ENCODE measurements around the gene ZEB1.
"Not testable (repeated sequence)": the region's sequence is repeated elsewhere in the genome, so short reads cannot be mapped to it uniquely, and the experiment has no call there.

Gene ZEB1

GRCh38 chr10:31341552-31341951 is 22.5 kb downstream of the ZEB1 start:
- no peaks in the 10 kb centered on the region for H3K9me3 Mint-ChIP-seq
- no peak overlapping the region for H3K27ac Mint-ChIP-seq
- H3K4me3 Mint-ChIP-seq, result no peak overlapping the region
- H3K36me3 Mint-ChIP-seq (ENCODE audit: low read depth), result no peaks in the 10 kb centered on the region
- intact Hi-C loops (cut with micrococcal nuclease), result no loop called here
- H3K4me1 Mint-ChIP-seq (ENCODE audit: low read depth), result no peaks in the 10 kb centered on the region
- no peaks in the 10 kb centered on the region for H3K27me3 Mint-ChIP-seq

GRCh38 chr10:31343009-31343408 is 24.0 kb downstream of the ZEB1 start:
- H3K27me3 Mint-ChIP-seq, result no peaks in the 10 kb centered on the region
- no peaks in the 10 kb centered on the region for H3K4me1 Mint-ChIP-seq (ENCODE audit: low read depth)
- no peak overlapping the region for H3K27ac Mint-ChIP-seq

GRCh38 chr10:31343551-31343950 is 24.5 kb downstream of the ZEB1 start:
- no peaks in the 10 kb centered on the region for H3K36me3 Mint-ChIP-seq (ENCODE audit: low read depth)
- no peak overlapping the region for H3K4me3 Mint-ChIP-seq
- intact Hi-C loops (cut with micrococcal nuclease), result no loop called here
- H3K9me3 Mint-ChIP-seq, result no peaks in the 10 kb centered on the region
- no peak overlapping the region for H3K27ac Mint-ChIP-seq
- no peaks in the 10 kb centered on the region for H3K4me1 Mint-ChIP-seq (ENCODE audit: low read depth)
- no peaks in the 10 kb centered on the region for H3K27me3 Mint-ChIP-seq

More at GRCh38 chr10:31343009-31343408, 24.0 kb downstream of the ZEB1 start:
- Mint-ChIP-seq H3K4me3 (no peak overlapping the region), H3K9me3 (no peaks in the 10 kb centered on the region), H3K36me3 (ENCODE audit: low read depth) (no peaks in the 10 kb centered on the region)
- intact Hi-C loops (cut with micrococcal nuclease), result no loop called here

GRCh38 chr10:31345886-31346285 is 26.9 kb downstream of the ZEB1 start:
- no peaks in the 10 kb centered on the region for H3K4me1 Mint-ChIP-seq (ENCODE audit: low read depth)

GRCh38 chr10:31346953-31347352 is 27.9 kb downstream of the ZEB1 start:
- intact Hi-C loops (cut with micrococcal nuclease), result no loop called here
- no peak overlapping the region for H3K27ac Mint-ChIP-seq
- no peaks in the 10 kb centered on the region for H3K4me1 Mint-ChIP-seq (ENCODE audit: low read depth)
- no peaks in the 10 kb centered on the region for H3K27me3 Mint-ChIP-seq
- no peaks in the 10 kb centered on the region for H3K36me3 Mint-ChIP-seq (ENCODE audit: low read depth)
- H3K9me3 Mint-ChIP-seq, result no peaks in the 10 kb centered on the region
- H3K4me3 Mint-ChIP-seq, result no peak overlapping the region

More at GRCh38 chr10:31345886-31346285, 26.9 kb downstream of the ZEB1 start:
- intact Hi-C loops (cut with micrococcal nuclease), result no loop called here
- Mint-ChIP-seq H3K4me3 (no peak overlapping the region), H3K9me3 (no peaks in the 10 kb centered on the region), H3K27ac (no peak overlapping the region), H3K27me3 (no peaks in the 10 kb centered on the region), H3K36me3 (ENCODE audit: low read depth) (no peaks in the 10 kb centered on the region)

- no peaks in the 10 kb centered on the region for H3K4me1 Mint-ChIP-seq (ENCODE audit: low read depth)
Measured at GRCh38 chr10:31347705-31348104, 28.7 kb downstream of the ZEB1 start.

GRCh38 chr10:31350891-31351290 is 31.9 kb downstream of the ZEB1 start:
- Mint-ChIP-seq H3K27me3 (no peaks in the 10 kb centered on the region), H3K27ac (no peak overlapping the region), H3K4me3 (no peak overlapping the region), H3K9me3 (no peaks in the 10 kb centered on the region), H3K4me1 (ENCODE audit: low read depth) (no peaks in the 10 kb centered on the region), H3K36me3 (ENCODE audit: low read depth) (no peaks in the 10 kb centered on the region)
- intact Hi-C loops (cut with micrococcal nuclease), result no loop called here

More at GRCh38 chr10:31347705-31348104, 28.7 kb downstream of the ZEB1 start:
- no peak overlapping the region for H3K4me3 Mint-ChIP-seq
- intact Hi-C loops (cut with micrococcal nuclease), result no loop called here
- no peaks in the 10 kb centered on the region for H3K36me3 Mint-ChIP-seq (ENCODE audit: low read depth)
- H3K27ac Mint-ChIP-seq, result no peak overlapping the region
- H3K9me3 Mint-ChIP-seq, result no peaks in the 10 kb centered on the region
- no peaks in the 10 kb centered on the region for H3K27me3 Mint-ChIP-seq

GRCh38 chr10:31352436-31353226 is 33.6 kb downstream of the ZEB1 start:
- H3K27ac Mint-ChIP-seq, result no peak overlapping the region
- H3K4me1 Mint-ChIP-seq (ENCODE audit: low read depth), result no peaks in the 10 kb centered on the region
- H3K36me3 Mint-ChIP-seq (ENCODE audit: low read depth), result no peaks in the 10 kb centered on the region
- H3K27me3 Mint-ChIP-seq, result no peaks in the 10 kb centered on the region
- no peaks in the 10 kb centered on the region for H3K9me3 Mint-ChIP-seq
- no peak overlapping the region for H3K4me3 Mint-ChIP-seq
- intact Hi-C loops (cut with micrococcal nuclease), result no loop called here

GRCh38 chr10:31353574-31353973 is 34.6 kb downstream of the ZEB1 start:
- intact Hi-C loops (cut with micrococcal nuclease), result no loop called here
- Mint-ChIP-seq H3K4me3 (no peak overlapping the region), H3K36me3 (ENCODE audit: low read depth) (no peaks in the 10 kb centered on the region), H3K27ac (no peak overlapping the region), H3K27me3 (no peaks in the 10 kb centered on the region), H3K9me3 (no peaks in the 10 kb centered on the region), H3K4me1 (ENCODE audit: low read depth) (no peaks in the 10 kb centered on the region)

GRCh38 chr10:31358688-31359330 is 39.8 kb downstream of the ZEB1 start:
- peaks cover 7% of the 10 kb centered on the region for H3K36me3 Mint-ChIP-seq (ENCODE audit: low read depth)
- no peak overlapping the region for H3K4me3 Mint-ChIP-seq
- intact Hi-C loops (cut with micrococcal nuclease), result no loop called here
- no peak overlapping the region for H3K27ac Mint-ChIP-seq
- H3K9me3 Mint-ChIP-seq, result peaks cover 28% of the 10 kb centered on the region
- H3K27me3 Mint-ChIP-seq, result no peaks in the 10 kb centered on the region
- H3K4me1 Mint-ChIP-seq (ENCODE audit: low read depth), result no peaks in the 10 kb centered on the region

- peaks cover 32% of the 10 kb centered on the region for H3K9me3 Mint-ChIP-seq
- peaks cover 7% of the 10 kb centered on the region for H3K36me3 Mint-ChIP-seq (ENCODE audit: low read depth)
- H3K4me1 Mint-ChIP-seq (ENCODE audit: low read depth), result no peaks in the 10 kb centered on the region
- H3K27me3 Mint-ChIP-seq, result no peaks in the 10 kb centered on the region
- H3K4me3 Mint-ChIP-seq, result no peak overlapping the region
- intact Hi-C loops (cut with micrococcal nuclease), result no loop called here
- H3K27ac Mint-ChIP-seq, result no peak overlapping the region
Measured at GRCh38 chr10:31359979-31360378, 41.0 kb downstream of the ZEB1 start.

- H3K27me3 Mint-ChIP-seq; H3K4me3 Mint-ChIP-seq; H3K36me3 Mint-ChIP-seq (ENCODE audit: low read depth); H3K4me1 Mint-ChIP-seq (ENCODE audit: low read depth); H3K27ac Mint-ChIP-seq; intact Hi-C loops (cut with micrococcal nuclease): not testable (repeated sequence)
- H3K9me3 Mint-ChIP-seq, result peaks cover 32% of the 10 kb centered on the region
Measured at GRCh38 chr10:31361475-31361874, 42.5 kb downstream of the ZEB1 start.

GRCh38 chr10:31362023-31362641 is 43.1 kb downstream of the ZEB1 start:
- no peaks in the 10 kb centered on the region for H3K4me1 Mint-ChIP-seq (ENCODE audit: low read depth)
- H3K9me3 Mint-ChIP-seq, result peaks cover 32% of the 10 kb centered on the region
- intact Hi-C loops (cut with micrococcal nuclease), result no loop called here
- no peaks in the 10 kb centered on the region for H3K27me3 Mint-ChIP-seq
- H3K36me3 Mint-ChIP-seq (ENCODE audit: low read depth), result peaks cover 7% of the 10 kb centered on the region
- no peak overlapping the region for H3K4me3 Mint-ChIP-seq
- no peak overlapping the region for H3K27ac Mint-ChIP-seq

- not testable (repeated sequence) for H3K27ac Mint-ChIP-seq
Measured at GRCh38 chr10:31363696-31364095, 44.7 kb downstream of the ZEB1 start.

More at GRCh38 chr10:31363696-31364095, 44.7 kb downstream of the ZEB1 start:
- H3K36me3 Mint-ChIP-seq (ENCODE audit: low read depth); intact Hi-C loops (cut with micrococcal nuclease); H3K27me3 Mint-ChIP-seq; H3K4me1 Mint-ChIP-seq (ENCODE audit: low read depth); H3K4me3 Mint-ChIP-seq: not testable (repeated sequence)
- peaks cover 32% of the 10 kb centered on the region for H3K9me3 Mint-ChIP-seq
